Measurements from ENCODE around the gene LRRC72. TPM values are rescaled to one million over a fixed set of nuclear protein-coding genes. Genes with fewer than 3 reads are reported as not detected.

The LRRC72 gene
- total and polyA plus RNA-seq, 7 experiments from 2014 or later: not detected

GRCh38 chr7:16556359-16556758 lies 29.7 kb downstream of the LRRC72 start:
- H3K4me3 Mint-ChIP-seq: no peak overlapping the region
- Histone ChIP-seq H3K36me3 (ENCODE audit: control insufficient read depth in 2 of 3, insufficient read depth in 3 of 3, low read length in 3 of 3) (no peaks in the 10 kb centered on the region), H3K4me3 (ENCODE audit: low read length) (no peak overlapping the region), H3K27ac (ENCODE audit: low read depth, low read length) (no peak overlapping the region), H3K27me3 (ENCODE audit: control insufficient read depth in 2 of 2, insufficient read depth in 2 of 2, low read length in 2 of 2) (no peaks in the 10 kb centered on the region), H3K4me1 (ENCODE audit: control insufficient read depth in 2 of 2, insufficient read depth in 2 of 2, low read length in 2 of 2) (no peaks in the 10 kb centered on the region), H3K9me3 (ENCODE audit: control insufficient read depth in 2 of 3, low read length in 3 of 3) (no peaks in the 10 kb centered on the region)
- no peaks in the 10 kb centered on the region for H3K9me3 Mint-ChIP-seq
- intact Hi-C loops (cut with micrococcal nuclease): loop anchor here in 1 of 2 donors (2.0 kb wide), 1 partner anchor 20 kb away; no protein-coding TSS in a partner anchor
- ChIA-PET CTCF (no interaction called here), POLR2A (no interaction called here)
- no peaks in the 10 kb centered on the region for H3K4me1 Mint-ChIP-seq
- no peak for DNase-seq
- no peak overlapping the region for H3K27ac Mint-ChIP-seq
- no peak for ATAC-seq
- peaks cover 0 to 7% (median 5%) of the 10 kb centered on the region in 5 donors for H3K27me3 Mint-ChIP-seq
- H3K36me3 Mint-ChIP-seq: no peaks in the 10 kb centered on the region

- ChIA-PET POLR2A (interaction anchor here (0.5 kb wide), 1 partner anchor 174 kb away, joined by 3 read pairs; no protein-coding TSS in a partner anchor), CTCF (interaction anchor here (0.7 kb wide), 1 partner anchor 12 kb away, joined by 3 read pairs; no protein-coding TSS in a partner anchor)
- DNase-seq (no peak), ATAC-seq (no peak)
- H3K9me3 ChIP-seq (ENCODE audit: control insufficient read depth in 2 of 3, low read length in 3 of 3): no peaks in the 10 kb centered on the region
- H3K36me3 Mint-ChIP-seq: no peaks in the 10 kb centered on the region
- H3K27ac ChIP-seq (ENCODE audit: low read depth, low read length): no peak overlapping the region
- no peak overlapping the region for H3K4me3 ChIP-seq (ENCODE audit: low read length)
- intact Hi-C loops (cut with micrococcal nuclease): no loop called here
- H3K4me3 Mint-ChIP-seq: no peak overlapping the region
- H3K4me1 ChIP-seq (ENCODE audit: control insufficient read depth in 2 of 2, insufficient read depth in 2 of 2, low read length in 2 of 2): peaks cover 0 to 5% of the 10 kb centered on the region in 2 donors
- no peaks in the 10 kb centered on the region for H3K9me3 Mint-ChIP-seq
- peaks cover 0 to 7% (median 0%) of the 10 kb centered on the region in 5 donors for H3K27me3 Mint-ChIP-seq
- H3K4me1 Mint-ChIP-seq: peaks cover 0 to 19% (median 11%) of the 10 kb centered on the region in 7 donors
- no peaks in the 10 kb centered on the region for H3K36me3 ChIP-seq (ENCODE audit: control insufficient read depth in 2 of 3, insufficient read depth in 3 of 3, low read length in 3 of 3)
- no peaks in the 10 kb centered on the region for H3K27me3 ChIP-seq (ENCODE audit: control insufficient read depth in 2 of 2, insufficient read depth in 2 of 2, low read length in 2 of 2)
- no peak overlapping the region for H3K27ac Mint-ChIP-seq
Observed at GRCh38 chr7:16558761-16559302, 32.2 kb downstream of the LRRC72 start.

GRCh38 chr7:16559497-16560179 lies 33.0 kb downstream of the LRRC72 start:
- Histone ChIP-seq H3K4me1 (ENCODE audit: control insufficient read depth in 2 of 2, insufficient read depth in 2 of 2, low read length in 2 of 2) (peaks cover 0 to 5% of the 10 kb centered on the region in 2 donors), H3K4me3 (ENCODE audit: low read length) (no peak overlapping the region), H3K9me3 (ENCODE audit: control insufficient read depth in 2 of 3, low read length in 3 of 3) (no peaks in the 10 kb centered on the region), H3K36me3 (ENCODE audit: control insufficient read depth in 2 of 3, insufficient read depth in 3 of 3, low read length in 3 of 3) (no peaks in the 10 kb centered on the region), H3K27me3 (ENCODE audit: control insufficient read depth in 2 of 2, insufficient read depth in 2 of 2, low read length in 2 of 2) (no peaks in the 10 kb centered on the region), H3K27ac (ENCODE audit: low read depth, low read length) (no peak overlapping the region)
- peaks cover 4 to 27% (median 19%) of the 10 kb centered on the region in 7 donors for H3K4me1 Mint-ChIP-seq
- intact Hi-C loops (cut with micrococcal nuclease): no loop called here
- no peak overlapping the region for H3K4me3 Mint-ChIP-seq
- H3K9me3 Mint-ChIP-seq: no peaks in the 10 kb centered on the region
- DNase-seq: no peak
- ATAC-seq: no peak
- H3K36me3 Mint-ChIP-seq: no peaks in the 10 kb centered on the region
- H3K27ac Mint-ChIP-seq: no peak overlapping the region
- POLR2A ChIA-PET: no interaction called here
- H3K27me3 Mint-ChIP-seq: peaks cover 0 to 2% (median 0%) of the 10 kb centered on the region in 5 donors
- CTCF ChIA-PET: interaction anchor here (0.8 to 1.1 kb wide), 2 partner anchors 61 to 124 kb away, joined by 3 to 4 read pairs; no protein-coding TSS in a partner anchor

GRCh38 chr7:16561943-16562342 lies 35.3 kb downstream of the LRRC72 start:
- H3K9me3 ChIP-seq (ENCODE audit: control insufficient read depth in 2 of 3, low read length in 3 of 3): no peaks in the 10 kb centered on the region
- H3K36me3 Mint-ChIP-seq: no peaks in the 10 kb centered on the region
- H3K36me3 ChIP-seq (ENCODE audit: control insufficient read depth in 2 of 3, insufficient read depth in 3 of 3, low read length in 3 of 3): no peaks in the 10 kb centered on the region
- H3K4me1 ChIP-seq (ENCODE audit: control insufficient read depth in 2 of 2, insufficient read depth in 2 of 2, low read length in 2 of 2): peaks cover 0 to 5% of the 10 kb centered on the region in 2 donors
- peak overlapping the region in 3 of 9 donors; percentile 21 to 84 (median 73) for H3K27ac Mint-ChIP-seq
- no peak overlapping the region for H3K27ac ChIP-seq (ENCODE audit: low read depth, low read length)
- ChIA-PET POLR2A (no interaction called here), CTCF (no interaction called here)
- no peak for DNase-seq
- intact Hi-C loops (cut with micrococcal nuclease): no loop called here
- H3K9me3 Mint-ChIP-seq: no peaks in the 10 kb centered on the region
- no peak overlapping the region for H3K4me3 Mint-ChIP-seq
- H3K27me3 Mint-ChIP-seq: no peaks in the 10 kb centered on the region
- no peak overlapping the region for H3K4me3 ChIP-seq (ENCODE audit: low read length)
- no peaks in the 10 kb centered on the region for H3K27me3 ChIP-seq (ENCODE audit: control insufficient read depth in 2 of 2, insufficient read depth in 2 of 2, low read length in 2 of 2)
- H3K4me1 Mint-ChIP-seq: peaks cover 4 to 31% (median 23%) of the 10 kb centered on the region in 7 donors
- ATAC-seq: no peak

- H3K27ac Mint-ChIP-seq: peak overlapping the region in 6 of 9 donors; percentile 22 to 93 (median 78)
- no peaks in the 10 kb centered on the region for H3K9me3 ChIP-seq (ENCODE audit: control insufficient read depth in 2 of 3, low read length in 3 of 3)
- H3K27me3 ChIP-seq (ENCODE audit: control insufficient read depth in 2 of 2, insufficient read depth in 2 of 2, low read length in 2 of 2): no peaks in the 10 kb centered on the region
- ATAC-seq: no peak
- DNase-seq: no peak
- H3K36me3 ChIP-seq (ENCODE audit: control insufficient read depth in 2 of 3, insufficient read depth in 3 of 3, low read length in 3 of 3): no peaks in the 10 kb centered on the region
- peaks cover 0 to 5% of the 10 kb centered on the region in 2 donors for H3K4me1 ChIP-seq (ENCODE audit: control insufficient read depth in 2 of 2, insufficient read depth in 2 of 2, low read length in 2 of 2)
- H3K4me1 Mint-ChIP-seq: peaks cover 4 to 31% (median 23%) of the 10 kb centered on the region in 7 donors
- no peaks in the 10 kb centered on the region for H3K36me3 Mint-ChIP-seq
- POLR2A ChIA-PET: no interaction called here
- intact Hi-C loops (cut with micrococcal nuclease): no loop called here
- no peaks in the 10 kb centered on the region for H3K27me3 Mint-ChIP-seq
- CTCF ChIA-PET: interaction anchor here (0.5 to 0.6 kb wide), 2 partner anchors 349 to 480 kb away, joined by 3 to 5 read pairs; no protein-coding TSS in a partner anchor
- H3K9me3 Mint-ChIP-seq: no peaks in the 10 kb centered on the region
- H3K27ac ChIP-seq (ENCODE audit: low read depth, low read length): no peak overlapping the region
- H3K4me3 Mint-ChIP-seq: peak overlapping the region in 8 of 10 donors; percentile 75 to 95 (median 86)
- H3K4me3 ChIP-seq (ENCODE audit: low read length): no peak overlapping the region
Observed at GRCh38 chr7:16562456-16563220, 36.0 kb downstream of the LRRC72 start.

GRCh38 chr7:16563281-16564022 lies 36.8 kb downstream of the LRRC72 start:
- Histone ChIP-seq H3K4me3 (ENCODE audit: low read length) (peak overlapping the region; percentile 40), H3K4me1 (ENCODE audit: control insufficient read depth in 2 of 2, insufficient read depth in 2 of 2, low read length in 2 of 2) (peaks cover 0 to 5% of the 10 kb centered on the region in 2 donors), H3K27me3 (ENCODE audit: control insufficient read depth in 2 of 2, insufficient read depth in 2 of 2, low read length in 2 of 2) (no peaks in the 10 kb centered on the region), H3K9me3 (ENCODE audit: control insufficient read depth in 2 of 3, low read length in 3 of 3) (no peaks in the 10 kb centered on the region), H3K36me3 (ENCODE audit: control insufficient read depth in 2 of 3, insufficient read depth in 3 of 3, low read length in 3 of 3) (no peaks in the 10 kb centered on the region), H3K27ac (ENCODE audit: low read depth, low read length) (no peak overlapping the region)
- peaks cover 0 to 4% (median 2%) of the 10 kb centered on the region in 5 donors for H3K27me3 Mint-ChIP-seq
- ATAC-seq (peak; percentile 75), DNase-seq (peak in 5 of 9 donors; percentile 20 to 33 (median 26))
- peak overlapping the region; percentile 16 to 95 (median 84) for H3K4me3 Mint-ChIP-seq
- H3K27ac Mint-ChIP-seq: peak overlapping the region; percentile 22 to 93 (median 74)
- intact Hi-C loops (cut with micrococcal nuclease): no loop called here
- H3K36me3 Mint-ChIP-seq: no peaks in the 10 kb centered on the region
- H3K4me1 Mint-ChIP-seq: peaks cover 4 to 31% (median 23%) of the 10 kb centered on the region in 7 donors
- CTCF ChIA-PET: interaction anchor here (0.6 to 1.7 kb wide), 2 partner anchors 143 to 350 kb away, joined by 3 to 5 read pairs; partner anchors contain the start of gene CRPPA
- no peaks in the 10 kb centered on the region for H3K9me3 Mint-ChIP-seq
- POLR2A ChIA-PET: no interaction called here
